IPS-18c (cell line): ENCODE measurements around the gene PTPRN2.

ENCODE experiments used
- H3K4me3 ChIP-seq: 2 replicates; pipeline ENCODE4 v1.7.0; 2013; ENCODE audit warnings: low read depth, mild to moderate bottlenecking, low read length, moderate library complexity; ENCODE audit not compliant: insufficient read depth
- H3K9me3 ChIP-seq: one replicate; pipeline ENCODE4 v1.6.1; 2013; ENCODE audit warnings: mild to moderate bottlenecking, low read length, moderate library complexity; ENCODE audit not compliant: control insufficient read depth, insufficient read depth

PTPRN2 gene

DNA sequence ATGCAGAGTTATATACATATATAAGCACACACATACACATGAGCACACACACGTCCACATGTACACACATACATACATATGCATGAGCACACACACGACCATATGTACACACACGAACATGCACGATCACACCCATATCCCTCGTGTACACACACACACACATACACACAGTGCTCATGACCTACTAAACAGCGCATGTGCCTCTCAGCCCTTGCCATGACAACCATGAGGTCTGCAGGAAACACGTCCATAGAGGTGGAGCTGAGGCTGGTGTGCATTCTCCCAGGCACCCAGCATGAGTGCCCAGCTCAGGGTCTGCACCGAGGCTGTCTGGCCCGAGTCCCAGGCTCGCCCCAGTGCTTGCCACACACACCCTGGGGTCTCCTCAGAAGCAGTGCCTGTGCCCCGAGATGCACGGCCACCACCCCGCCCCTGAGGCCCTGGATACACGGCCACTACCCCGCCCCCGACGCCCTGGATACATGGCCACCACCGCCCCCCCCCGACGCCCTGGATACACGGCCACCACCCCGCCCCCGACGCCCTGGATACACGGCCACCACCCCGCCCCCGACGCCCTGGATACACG is 721.2 kb downstream of the PTPRN2 start:
- H3K9me3 ChIP-seq, result peaks cover 45% of the 10 kb centered on the region

DNA sequence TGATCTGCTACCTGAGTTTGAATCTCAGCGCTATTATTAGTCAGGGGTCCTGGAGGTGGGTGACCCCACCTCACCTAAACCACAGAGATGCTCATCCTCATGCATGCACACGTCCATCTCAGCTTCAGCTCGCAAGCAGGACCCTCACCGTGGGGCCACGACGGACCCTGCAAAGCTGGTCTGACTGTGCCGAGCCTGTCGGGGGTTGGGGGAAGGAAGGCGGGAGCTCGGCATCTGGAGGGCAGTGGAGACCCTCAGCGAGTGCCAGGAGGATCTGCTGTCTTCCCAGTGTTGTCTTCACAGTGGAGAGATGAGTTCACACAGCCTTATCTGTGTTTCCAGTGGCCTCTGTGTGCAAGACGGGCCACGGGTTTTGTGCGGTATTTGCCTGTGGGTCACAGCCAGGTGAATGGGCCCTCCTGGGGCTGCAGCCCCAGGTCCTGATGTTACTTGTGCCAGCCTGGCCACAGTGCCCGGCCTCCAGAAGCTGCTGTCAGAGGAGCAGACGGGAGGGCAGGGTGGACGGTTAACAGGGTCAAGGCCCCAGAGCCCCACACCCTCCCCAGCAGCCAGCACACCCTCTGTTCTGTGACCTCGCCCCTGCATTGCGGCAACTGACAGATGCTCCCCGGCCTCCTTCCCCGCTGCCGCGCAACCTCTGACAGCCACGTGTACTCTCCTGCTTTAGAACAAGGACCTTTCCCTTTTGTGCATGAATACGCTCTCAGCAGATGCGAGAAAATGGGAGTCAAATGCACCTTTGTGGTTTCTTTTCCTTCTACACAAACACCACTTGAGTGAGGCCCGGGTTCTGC is 722.1 kb downstream of the PTPRN2 start:
- H3K4me3 ChIP-seq, result no peak overlapping the region
- H3K9me3 ChIP-seq, result peaks cover 45% of the 10 kb centered on the region

More for the DNA sequence above, 721.2 kb downstream of the PTPRN2 start:
- H3K4me3 ChIP-seq, result no peak overlapping the region

DNA sequence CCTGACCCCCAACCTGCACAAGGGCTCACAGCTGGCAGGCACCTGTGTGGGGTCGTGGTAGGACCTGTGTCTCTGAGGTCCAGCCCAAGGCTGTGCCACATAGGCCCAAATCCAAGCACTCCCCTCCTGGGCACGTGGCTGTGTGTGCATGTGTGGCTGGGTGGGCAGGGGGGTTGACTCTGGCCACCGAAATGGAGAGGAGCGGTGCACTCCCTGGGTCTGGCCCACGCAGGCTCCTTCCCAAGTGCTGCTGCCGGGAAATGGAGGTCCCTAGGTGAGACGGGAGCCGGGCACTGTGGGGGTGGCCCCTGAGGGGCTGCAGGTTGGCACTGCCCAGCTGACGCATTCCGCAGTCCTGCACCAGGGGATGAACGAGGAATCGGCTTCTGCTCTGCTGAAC is 722.7 kb downstream of the PTPRN2 start:
- H3K9me3 ChIP-seq, result peaks cover 48% of the 10 kb centered on the region

DNA sequence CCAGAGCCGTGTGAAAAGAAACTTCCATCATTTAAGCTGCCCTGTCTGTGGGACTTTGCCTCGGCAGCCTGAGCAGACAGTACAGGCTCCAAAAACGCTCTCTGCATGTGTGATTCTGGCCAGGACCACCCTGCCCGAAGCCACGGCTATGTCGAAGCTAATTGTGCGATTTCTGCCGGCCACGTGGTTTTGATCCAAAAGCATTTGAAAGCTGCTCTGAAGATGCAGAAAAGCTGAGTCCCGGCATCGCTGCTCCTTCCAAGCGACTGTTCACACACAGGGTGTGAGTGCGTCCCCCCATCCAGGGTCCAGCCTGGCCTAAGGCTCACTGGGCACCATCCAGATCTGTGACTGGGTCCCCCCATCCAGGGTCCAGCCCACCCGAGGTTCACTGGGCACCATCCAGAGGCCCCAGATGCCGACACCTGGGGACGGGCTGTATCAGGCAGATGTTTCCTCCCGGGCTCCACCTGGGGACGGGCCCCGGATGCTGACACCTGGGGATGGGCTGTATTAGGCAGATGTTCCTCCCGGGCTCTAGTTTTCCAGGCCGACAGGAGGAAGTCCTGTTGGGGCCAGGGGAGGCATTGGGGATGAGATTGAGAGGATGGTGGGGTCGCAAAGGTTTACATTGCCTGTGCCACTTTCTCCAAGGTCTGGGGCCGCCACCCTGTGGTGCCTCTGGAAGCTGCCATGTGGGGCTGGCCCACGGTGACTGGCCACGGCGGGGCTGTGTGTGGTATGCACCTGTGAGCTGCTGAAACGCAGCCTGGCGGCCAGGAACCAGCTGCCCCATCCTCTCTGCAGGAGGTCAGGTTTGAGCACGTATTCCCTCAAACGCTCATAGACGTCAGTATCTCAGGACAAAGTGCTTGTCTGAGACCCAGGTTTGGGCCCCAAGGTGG is 723.5 kb downstream of the PTPRN2 start:
- peaks cover 46% of the 10 kb centered on the region for H3K9me3 ChIP-seq

More for the DNA sequence above, 722.7 kb downstream of the PTPRN2 start:
- H3K4me3 ChIP-seq, result no peak overlapping the region

DNA sequence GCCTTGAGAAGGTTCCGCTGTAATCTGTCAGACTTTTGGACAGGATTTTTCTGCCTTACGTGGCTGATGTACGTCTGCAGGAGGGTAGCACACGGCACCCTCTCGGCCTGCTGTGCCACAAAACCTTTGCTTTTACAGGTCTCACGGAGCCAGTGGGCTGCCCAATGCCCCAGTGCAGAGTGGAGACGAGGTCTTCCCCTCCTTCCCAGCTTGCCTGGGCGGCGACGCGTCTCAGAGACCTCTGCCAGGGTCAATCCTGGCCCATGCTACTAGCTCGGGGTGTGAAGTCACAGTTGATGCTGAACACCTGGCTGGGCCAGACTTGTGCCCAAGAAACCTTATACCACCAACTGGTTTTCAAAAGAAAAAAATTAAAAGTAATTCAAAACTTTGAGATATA is 724.4 kb downstream of the PTPRN2 start:
- Histone ChIP-seq H3K9me3 (peaks cover 42% of the 10 kb centered on the region), H3K4me3 (no peak overlapping the region; the same call in 1 of the 2 replicates)

More for the DNA sequence above, 723.5 kb downstream of the PTPRN2 start:
- peak overlapping the region; percentile 9; the same call in 1 of the 2 replicates for H3K4me3 ChIP-seq

DNA sequence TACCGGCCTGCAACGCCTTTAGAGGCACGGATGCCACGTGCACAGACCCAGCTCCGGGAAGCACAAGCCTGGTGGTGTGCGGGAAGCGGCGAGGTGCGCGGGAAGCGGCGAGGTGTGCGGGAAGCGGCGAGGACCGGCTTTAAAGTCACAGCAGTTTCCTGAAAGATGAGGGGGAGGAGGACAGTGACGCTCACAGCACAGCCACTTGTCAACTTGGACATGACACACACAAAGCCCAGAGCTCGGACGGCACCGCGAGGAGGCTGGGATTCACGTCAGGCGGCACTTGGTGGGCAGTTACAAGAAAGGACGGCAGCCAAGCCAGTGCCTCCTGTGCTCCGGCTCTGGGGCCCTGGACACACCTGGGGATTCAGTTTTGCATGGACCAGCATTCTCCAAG is 724.9 kb downstream of the PTPRN2 start:
- H3K4me3 ChIP-seq, result no peak overlapping the region

DNA sequence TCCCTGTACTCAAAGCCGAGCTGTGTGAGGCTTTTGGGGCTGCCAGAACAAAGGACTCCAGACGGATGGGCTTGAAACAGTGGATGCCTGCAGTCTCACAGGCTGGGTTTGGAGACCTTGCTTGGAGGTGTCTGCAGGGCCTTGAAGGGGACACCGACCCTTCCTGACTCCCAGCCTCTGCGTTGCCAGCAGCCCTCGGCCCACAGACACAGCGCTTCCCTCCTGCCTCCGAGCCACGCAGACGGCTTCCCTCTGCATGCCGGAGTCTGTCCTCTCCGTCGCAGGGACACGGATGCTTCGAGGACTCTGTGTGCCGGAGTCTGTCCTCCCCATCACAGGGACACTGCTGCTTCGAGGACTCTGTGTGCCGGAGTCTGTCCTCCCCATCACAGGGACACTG is 726.1 kb downstream of the PTPRN2 start:
- H3K9me3 ChIP-seq, result peaks cover 41% of the 10 kb centered on the region
- H3K4me3 ChIP-seq, result no peak overlapping the region

More for the DNA sequence above, 724.9 kb downstream of the PTPRN2 start:
- peaks cover 39% of the 10 kb centered on the region for H3K9me3 ChIP-seq

DNA sequence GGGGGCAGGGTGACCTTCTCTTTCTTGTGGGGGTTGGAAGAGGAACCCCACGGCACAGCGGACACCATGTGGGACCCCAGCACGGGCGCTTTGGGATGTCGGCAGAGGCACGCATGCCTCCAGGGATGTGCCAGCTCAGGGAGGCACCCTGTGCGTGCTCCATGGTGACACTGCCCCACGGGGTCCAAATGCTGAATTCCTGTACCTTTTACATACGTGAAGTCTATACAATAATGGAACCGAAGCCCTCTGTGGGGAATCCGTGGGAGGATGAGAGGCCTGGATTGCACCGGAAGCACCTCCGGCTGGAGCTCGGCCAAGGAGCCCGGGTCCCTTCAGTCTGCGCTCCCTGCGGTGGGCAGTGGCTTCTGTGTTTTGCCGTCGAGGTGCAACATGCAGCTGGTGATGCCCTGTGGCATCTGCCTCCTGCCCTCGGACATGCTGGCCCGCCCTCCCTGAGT is 726.6 kb downstream of the PTPRN2 start:
- peaks cover 40% of the 10 kb centered on the region for H3K9me3 ChIP-seq
- no peak overlapping the region for H3K4me3 ChIP-seq

DNA sequence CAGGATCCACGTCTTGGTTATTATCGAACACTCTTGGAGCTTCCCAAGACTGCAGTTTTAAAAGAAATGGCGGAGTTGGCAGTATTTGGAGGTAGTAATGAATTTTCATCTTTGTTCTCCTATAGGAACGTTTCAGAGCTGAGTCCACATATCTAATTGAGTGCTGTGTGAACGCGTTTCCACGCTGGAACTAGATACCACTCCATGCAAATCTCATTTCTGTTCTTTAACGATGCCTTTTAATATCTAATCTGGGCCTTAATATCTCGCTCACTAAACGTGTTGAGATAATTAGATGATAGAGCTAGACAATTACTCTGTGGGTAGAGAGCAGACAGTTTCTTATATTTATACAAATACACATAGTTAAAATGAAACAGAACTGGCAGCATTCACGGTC is 727.2 kb downstream of the PTPRN2 start:
- Histone ChIP-seq H3K9me3 (peaks cover 39% of the 10 kb centered on the region), H3K4me3 (no peak overlapping the region)

DNA sequence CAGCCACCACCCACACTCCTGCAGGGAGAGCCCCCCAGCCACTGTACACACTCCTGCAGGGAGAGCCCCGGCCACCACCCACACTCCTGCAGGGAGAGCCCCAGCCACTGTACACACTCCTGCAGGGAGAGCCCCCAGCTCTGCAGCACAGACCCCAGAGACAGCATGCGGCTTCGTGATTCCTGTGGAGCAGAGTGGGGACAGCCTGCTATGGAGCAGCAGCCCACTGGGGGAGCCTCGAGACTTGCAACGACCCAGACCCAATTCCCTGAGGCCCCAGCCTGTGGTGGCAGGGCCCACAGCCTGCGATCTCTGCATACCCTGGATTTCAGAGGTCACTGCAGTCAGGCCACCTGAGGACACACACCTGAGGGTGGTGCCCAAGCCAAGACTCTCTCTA is 727.7 kb downstream of the PTPRN2 start:
- H3K4me3 ChIP-seq, result no peak overlapping the region
- peaks cover 41% of the 10 kb centered on the region for H3K9me3 ChIP-seq

DNA sequence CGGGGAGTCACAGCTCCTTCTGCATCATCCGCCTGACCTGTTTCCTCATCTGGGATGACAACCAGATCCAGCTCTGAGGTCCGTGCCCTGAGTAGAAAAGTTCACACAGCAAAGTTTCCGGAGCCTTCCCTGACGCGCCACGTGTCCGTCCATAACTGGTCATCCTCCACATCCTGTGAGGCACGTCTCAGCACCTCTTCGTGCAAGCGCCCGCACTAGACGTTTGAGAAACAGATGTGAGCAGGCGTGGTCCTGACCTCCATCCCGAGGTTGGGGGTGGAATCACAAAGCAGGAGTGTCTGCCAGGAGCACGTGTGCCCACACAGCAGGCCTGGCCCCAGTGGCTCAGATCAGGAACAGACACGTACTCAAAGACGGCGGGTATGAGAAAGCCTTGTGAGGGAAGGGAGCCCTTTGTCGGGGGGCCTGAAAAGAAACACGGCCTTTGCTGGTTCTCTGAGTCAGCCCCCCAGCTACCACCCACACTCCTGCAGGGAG is 730.0 kb downstream of the PTPRN2 start:
- Histone ChIP-seq H3K9me3 (peaks cover 44% of the 10 kb centered on the region), H3K4me3 (no peak overlapping the region)

DNA sequence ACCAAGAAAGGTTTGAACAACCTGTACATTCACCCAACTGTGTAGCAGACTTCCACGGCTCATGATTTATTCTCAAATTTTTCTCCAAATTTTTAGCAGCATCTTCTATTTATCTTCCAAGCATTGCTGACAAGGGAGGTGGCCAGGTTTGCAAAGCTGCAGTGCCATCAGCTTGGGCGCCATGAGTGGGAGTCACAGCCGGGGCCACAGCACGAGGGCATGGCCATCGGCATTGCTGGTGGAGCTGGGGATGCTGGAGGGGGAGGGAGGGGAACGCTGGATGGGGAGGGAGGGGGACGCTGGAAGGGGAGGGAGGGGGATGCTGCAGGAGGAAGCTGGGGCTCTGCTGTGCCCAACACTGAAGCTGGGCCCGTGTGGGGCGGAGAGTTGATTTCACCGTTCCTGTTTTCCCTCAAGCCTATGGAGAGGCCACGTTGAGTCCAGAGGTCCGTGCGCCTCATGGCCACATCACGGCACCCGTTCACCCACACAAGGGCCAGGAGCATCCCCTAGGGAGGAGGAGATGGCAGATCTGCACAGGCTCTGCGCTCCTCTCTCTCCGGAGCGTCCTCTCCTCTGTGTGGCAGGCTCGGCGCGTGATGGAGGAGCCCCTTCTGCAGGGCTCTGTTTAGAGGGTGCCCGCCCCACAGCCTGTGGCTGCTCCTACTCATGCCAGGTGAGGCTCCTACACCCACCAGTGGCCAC is 730.6 kb downstream of the PTPRN2 start:
- H3K9me3 ChIP-seq, result peaks cover 47% of the 10 kb centered on the region

DNA sequence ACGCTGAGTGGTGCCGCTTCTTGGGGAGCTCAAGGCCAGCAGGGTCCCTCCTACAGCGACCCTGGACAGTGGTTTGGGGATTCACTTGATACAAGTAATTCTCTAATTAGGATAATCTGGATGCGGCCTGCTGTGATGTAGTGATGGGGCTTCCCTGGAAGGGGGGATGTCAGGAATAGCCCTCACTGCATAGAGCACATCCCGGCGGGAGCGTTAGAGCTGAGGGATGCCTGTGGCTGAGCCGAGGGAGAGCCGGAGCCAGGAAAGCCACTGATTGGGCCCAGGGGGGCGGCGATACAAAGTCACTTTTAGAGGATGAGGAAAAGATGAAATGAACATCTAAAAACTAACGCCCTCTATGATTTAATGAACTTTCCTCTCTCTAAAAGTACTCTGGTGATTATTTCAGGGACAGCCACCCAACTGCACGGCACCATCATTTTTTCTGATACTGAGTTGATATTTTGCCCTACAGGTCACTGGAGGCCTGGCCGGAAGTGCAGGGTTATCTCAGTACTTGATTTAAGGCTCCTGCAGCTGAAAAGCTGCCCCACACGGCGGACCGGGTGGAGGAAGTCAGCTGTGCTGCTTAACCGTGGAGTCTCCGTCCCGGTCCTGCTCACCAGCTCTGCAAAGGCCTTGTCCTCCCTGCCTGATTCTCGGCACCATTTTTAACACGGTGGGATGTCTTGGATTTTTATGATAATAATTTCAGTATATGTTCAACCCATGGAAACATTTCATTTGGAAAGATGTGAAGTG is 732.0 kb downstream of the PTPRN2 start:
- Histone ChIP-seq H3K4me3 (no peak overlapping the region; the same call in 1 of the 2 replicates), H3K9me3 (peaks cover 49% of the 10 kb centered on the region)

More for the DNA sequence above, 730.6 kb downstream of the PTPRN2 start:
- H3K4me3 ChIP-seq, result no peak overlapping the region

DNA sequence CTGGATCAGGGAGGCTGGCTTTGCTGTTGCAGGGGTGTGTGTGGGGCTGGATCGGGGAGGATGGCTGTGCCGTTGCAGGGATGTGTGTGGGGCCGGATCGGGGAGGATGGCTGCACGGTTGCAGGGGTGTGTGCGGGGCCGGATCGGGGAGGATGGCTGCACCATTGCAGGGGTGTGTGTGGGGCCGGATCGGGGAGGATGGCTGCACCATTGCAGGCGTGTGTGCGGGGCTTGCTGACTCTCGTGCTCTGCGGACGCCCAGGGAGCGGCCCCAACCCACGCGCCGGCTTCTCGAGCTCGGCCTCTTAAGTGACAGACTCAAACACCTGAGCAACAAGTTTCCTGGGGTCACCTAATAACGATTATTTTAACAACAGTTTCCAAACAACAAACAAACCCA is 732.6 kb downstream of the PTPRN2 start:
- peaks cover 52% of the 10 kb centered on the region for H3K9me3 ChIP-seq
- no peak overlapping the region; the same call in 1 of the 2 replicates for H3K4me3 ChIP-seq

DNA sequence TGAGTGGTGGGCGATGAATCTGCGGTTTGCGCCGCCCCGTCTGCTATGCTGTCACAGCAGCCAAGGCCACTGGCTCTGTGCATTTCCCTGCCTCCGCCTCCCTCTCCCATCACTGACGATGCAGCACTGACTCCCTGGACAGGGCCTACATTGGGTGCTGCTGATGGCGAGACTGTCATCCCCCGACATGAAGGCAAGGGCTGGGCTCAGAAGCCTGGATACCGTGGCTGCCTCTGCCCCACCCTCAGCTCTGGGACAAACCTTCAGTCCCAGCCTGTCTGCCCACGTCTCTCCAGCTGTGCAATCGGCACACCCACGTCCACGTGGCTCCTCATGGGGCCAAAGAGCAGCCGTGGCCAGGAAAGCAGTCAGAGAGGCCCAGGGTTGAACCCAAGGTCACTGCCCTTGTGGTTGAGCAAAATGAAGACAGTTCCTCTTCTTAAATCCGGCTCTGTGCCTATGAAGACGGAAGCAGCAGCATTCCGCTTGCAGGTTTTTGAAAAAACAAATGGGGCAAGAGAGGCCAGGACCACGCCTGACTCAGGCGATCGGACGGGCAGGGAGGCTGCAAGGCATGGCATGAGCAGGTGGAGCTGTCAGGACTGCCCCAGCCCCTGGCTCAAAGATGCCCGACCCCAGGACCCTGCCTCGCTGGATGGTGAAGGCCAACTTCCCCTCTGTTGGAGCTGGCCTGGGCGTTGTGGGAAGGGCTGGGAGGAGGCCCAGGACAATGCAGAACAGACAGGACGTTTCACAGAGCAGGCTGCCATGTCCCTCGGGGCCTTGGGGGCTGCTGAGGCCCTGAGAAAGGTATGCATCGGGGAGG is 733.3 kb downstream of the PTPRN2 start:
- peak overlapping the region; percentile 15; the same call in 1 of the 2 replicates for H3K4me3 ChIP-seq

More for the DNA sequence above, 733.3 kb downstream of the PTPRN2 start:
- H3K9me3 ChIP-seq, result peaks cover 57% of the 10 kb centered on the region
